ENCODE results near the gene KMT2E. TPM values are rescaled to one million over a fixed set of nuclear protein-coding genes. Genes with fewer than 3 reads are reported as not detected.
A peak's percentile ranks its signal among the peaks of the same experiment; 100 is the strongest.

Gene KMT2E
- total RNA-seq, 1 donor from 2014 or later, result 85.6 TPM

GRCh38 chr7:105130048-105130447 is 116.0 kb downstream of the KMT2E start:
- DNase-seq (ENCODE audit: low read depth in 2 of 2), result no peak

DNA sequence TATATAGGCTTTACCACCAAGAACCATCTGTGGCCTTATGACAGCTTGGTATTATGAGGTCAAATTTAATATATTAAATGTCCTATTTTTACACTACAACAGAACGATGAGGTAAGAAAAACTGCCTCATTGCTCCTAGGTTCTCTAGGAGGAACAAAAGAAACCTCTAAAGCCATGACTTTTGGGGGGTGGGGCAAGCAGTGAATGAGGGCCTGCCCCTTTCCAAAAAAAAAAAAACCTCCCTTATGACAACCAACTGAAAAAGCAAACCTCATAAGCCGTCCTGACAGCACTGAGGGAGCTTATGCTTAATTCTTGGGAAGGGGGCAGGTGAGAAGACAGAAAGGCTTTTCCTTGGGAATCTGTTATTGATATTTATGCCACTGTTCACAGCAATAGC is 116.6 kb downstream of the KMT2E start:
- no peak for DNase-seq (ENCODE audit: low read depth in 2 of 2)

GRCh38 chr7:105131033-105131656 is 117.1 kb downstream of the KMT2E start:
- DNase-seq (ENCODE audit: low read depth in 2 of 2), result no peak

DNA sequence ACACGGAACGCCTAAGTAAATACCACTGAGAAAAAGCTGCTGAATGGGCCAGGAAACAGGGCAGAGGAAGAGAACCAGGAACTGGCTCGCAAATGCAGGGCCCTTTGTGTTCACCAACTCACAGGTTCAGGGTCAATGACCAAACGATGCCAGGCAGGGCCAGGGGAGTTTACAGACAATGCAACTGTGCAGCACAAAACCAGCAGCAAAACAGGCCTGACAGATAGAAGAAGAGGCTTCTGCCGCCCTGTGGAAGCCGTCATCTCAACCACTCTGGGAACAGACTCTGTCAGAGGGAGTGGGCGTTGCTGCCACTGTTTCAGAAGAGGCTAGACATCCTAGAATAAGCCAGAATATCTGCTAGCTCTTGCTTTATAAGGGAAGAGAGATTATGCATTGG is 117.9 kb downstream of the KMT2E start:
- peak; percentile 37 to 49 for DNase-seq (ENCODE audit: low read depth in 2 of 2)

- no peak for DNase-seq (ENCODE audit: low read depth in 2 of 2)
Measured at GRCh38 chr7:105132335-105132734, 118.3 kb downstream of the KMT2E start.

- no peak for DNase-seq (ENCODE audit: low read depth in 2 of 2)
Measured at GRCh38 chr7:105132835-105133234, 118.8 kb downstream of the KMT2E start.

DNA sequence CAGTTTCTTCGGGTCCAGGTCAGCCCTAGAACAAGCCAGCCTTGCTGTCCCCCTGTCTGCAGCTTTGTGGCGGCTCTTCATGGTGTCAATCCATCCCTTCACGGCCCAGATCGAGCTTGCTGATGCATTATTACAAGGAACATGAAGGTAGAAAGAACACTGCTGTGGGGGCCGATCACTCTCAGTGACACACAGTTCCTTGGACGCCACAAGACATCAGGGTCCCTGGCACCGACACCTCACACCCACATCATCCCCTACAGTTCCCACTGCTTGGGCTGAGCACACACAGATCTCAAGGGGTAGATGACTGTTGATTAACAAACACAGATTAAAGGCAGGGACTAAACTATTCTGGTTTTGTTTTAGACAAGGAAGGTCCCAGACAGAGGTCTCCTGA is 119.4 kb downstream of the KMT2E start:
- no peak for DNase-seq (ENCODE audit: low read depth in 2 of 2)

GRCh38 chr7:105133986-105134655 is 120.1 kb downstream of the KMT2E start:
- peak in 1 of 2 donors; percentile 63 for DNase-seq (ENCODE audit: low read depth in 2 of 2)

- peak in 1 of 2 donors; percentile 17 for DNase-seq (ENCODE audit: low read depth in 2 of 2)
Measured at GRCh38 chr7:105136221-105136620, 122.2 kb downstream of the KMT2E start.

GRCh38 chr7:105137898-105138297 is 123.9 kb downstream of the KMT2E start:
- no peak for DNase-seq (ENCODE audit: low read depth in 2 of 2)

DNA sequence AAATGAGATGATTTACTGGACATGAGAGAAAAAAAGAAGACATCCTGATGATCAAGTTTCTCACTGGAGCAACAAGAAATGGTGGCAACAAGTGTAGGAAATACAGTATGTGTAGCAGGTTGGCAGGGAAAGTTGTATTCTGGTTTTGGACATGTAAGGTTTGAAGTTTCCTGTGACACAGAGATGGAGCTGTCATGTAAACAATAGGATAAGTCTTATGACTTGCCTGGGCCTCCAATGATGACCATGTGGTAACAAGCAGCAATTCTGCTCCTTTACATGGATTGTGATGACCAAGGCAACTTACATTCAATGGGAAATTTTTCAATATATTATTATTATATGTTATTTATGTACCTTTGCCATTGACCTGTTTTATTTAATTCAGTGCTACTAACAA is 125.4 kb downstream of the KMT2E start:
- peak in 1 of 2 donors; percentile 35 for DNase-seq (ENCODE audit: low read depth in 2 of 2)

GRCh38 chr7:105141068-105141467 is 127.1 kb downstream of the KMT2E start:
- DNase-seq (ENCODE audit: low read depth in 2 of 2), result peak in 1 of 2 donors; percentile 40

GRCh38 chr7:105149827-105150226 is 135.8 kb downstream of the KMT2E start:
- DNase-seq (ENCODE audit: low read depth in 2 of 2), result peak in 1 of 2 donors; percentile 61

DNA sequence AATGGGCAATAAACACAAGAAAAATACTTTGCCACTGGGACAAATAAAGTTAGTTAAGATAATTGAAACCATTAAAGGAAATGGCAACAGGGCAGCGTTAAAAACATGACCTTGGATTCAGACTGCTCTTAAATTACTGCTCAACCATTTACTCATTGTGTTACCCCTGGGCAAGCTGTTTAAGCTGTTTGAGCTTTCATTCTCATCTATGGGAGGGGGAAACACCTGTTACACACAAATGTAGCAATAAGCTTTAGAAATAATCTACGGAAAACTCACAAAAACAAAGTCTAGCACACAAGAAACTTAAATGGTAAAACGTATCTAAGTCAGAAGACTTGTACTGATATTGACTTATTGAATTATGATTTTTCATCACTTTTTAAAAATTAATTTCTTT is 137.1 kb downstream of the KMT2E start:
- no peak for DNase-seq (ENCODE audit: low read depth in 2 of 2)

DNA sequence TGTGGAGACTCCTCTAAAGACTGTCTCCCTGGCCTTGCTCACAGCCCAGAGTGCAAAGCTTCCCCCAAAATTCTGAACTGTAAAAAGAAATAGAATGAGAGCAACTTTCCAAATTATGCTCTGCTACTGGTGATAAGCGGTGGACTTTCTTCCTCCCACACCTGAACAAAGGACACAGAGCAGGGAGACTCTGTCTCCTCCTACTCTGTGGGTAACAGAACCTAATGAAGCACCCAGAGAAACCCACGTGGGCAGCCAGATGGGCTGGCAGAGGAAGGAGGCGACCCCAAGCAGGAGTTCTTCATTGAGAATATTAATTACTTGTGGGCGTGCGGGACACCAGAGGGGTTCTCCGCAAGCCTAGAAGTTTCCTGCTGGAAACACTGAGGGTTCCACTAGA is 139.5 kb downstream of the KMT2E start:
- no peak for DNase-seq (ENCODE audit: low read depth in 2 of 2)

GRCh38 chr7:105154084-105154483 is 140.1 kb downstream of the KMT2E start:
- peak in 1 of 2 donors; percentile 66 for DNase-seq (ENCODE audit: low read depth in 2 of 2)

DNA sequence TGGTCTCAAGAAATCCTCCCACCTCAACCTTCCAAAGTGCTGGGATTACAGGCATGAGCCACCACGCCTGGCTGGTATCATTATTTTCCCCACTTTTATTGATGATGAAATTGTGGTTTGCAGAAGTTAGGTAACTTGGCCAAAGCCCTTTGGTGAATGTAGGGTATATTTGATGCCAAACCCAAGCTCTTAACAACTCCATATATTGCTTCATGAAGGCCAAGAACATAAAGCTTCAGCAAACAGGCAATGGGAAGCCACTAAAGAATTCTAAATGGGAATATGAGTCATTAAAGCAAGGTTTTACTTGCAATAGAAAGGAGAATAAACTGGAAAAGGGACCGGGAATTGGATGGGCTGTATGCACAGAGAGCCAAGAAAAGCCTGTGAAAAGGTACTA is 142.7 kb downstream of the KMT2E start:
- DNase-seq (ENCODE audit: low read depth in 2 of 2), result no peak

DNA sequence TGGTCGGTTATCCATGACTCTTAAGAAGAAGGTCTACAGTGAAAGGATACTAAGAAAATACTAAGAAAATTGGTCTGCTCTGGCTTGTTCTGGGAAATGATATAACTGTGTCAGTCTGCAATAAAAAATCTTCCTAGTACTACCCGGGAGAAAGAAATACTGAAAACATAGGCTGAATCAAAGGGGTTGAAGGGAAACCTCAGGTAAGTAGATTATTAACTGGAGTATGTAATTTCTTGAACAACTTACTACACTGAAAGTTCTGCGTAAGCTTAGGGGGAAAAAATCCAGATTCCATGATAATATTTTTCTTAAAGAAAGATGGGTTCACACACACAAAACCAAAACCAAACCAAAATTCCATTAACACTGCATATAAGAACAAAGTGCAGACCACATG is 143.3 kb downstream of the KMT2E start:
- no peak for DNase-seq (ENCODE audit: low read depth in 2 of 2)

- no peak for DNase-seq (ENCODE audit: low read depth in 2 of 2)
Measured at GRCh38 chr7:105161366-105161765, 147.4 kb downstream of the KMT2E start.

Data from dermis microvascular lymphatic vessel endothelial cell (primary cell).